Glomerular visceral epithelial cell (primary cell): Measurements from ENCODE around the gene GRAMD2A.

Experiments used
- DNase-seq: peaks from one replicate; pipeline ENCODE4 v3.0.0-alpha.2; 2016; ENCODE audit errors: extremely low spot score

The GRAMD2A gene

GRCh38 chr15:72136170-72137051 lies 61.2 kb downstream of the GRAMD2A start:
- peak; percentile 30 for DNase-seq

- no peak for DNase-seq
These were observed 61.9 kb downstream of the GRAMD2A start for GRCh38 chr15:72135719-72136118.

GRCh38 chr15:72133211-72133610 lies 64.4 kb downstream of the GRAMD2A start:
- no peak for DNase-seq

GRCh38 chr15:72131922-72132321 lies 65.7 kb downstream of the GRAMD2A start:
- no peak for DNase-seq

- no peak for DNase-seq
These were observed 67.3 kb downstream of the GRAMD2A start for GRCh38 chr15:72130272-72130671.

- DNase-seq, result no peak
These were observed 69.2 kb downstream of the GRAMD2A start for GRCh38 chr15:72128359-72128758.

GRCh38 chr15:72127724-72128322 lies 69.8 kb downstream of the GRAMD2A start:
- DNase-seq, result no peak

- no peak for DNase-seq
These were observed 73.4 kb downstream of the GRAMD2A start for GRCh38 chr15:72124218-72124617.

GRCh38 chr15:72118017-72118978 lies 79.3 kb downstream of the GRAMD2A start, which contains the start of the genes MYO9A and SENP8:
TSS of gene MYO9A (minus strand) at chr15:72118150. CDS start at chr15:72046563, 71,587 bp downstream.
TSS of gene SENP8 (plus strand) at chr15:72118403. CDS start at chr15:72139624, 21,221 bp downstream.
- peak; percentile 99 for DNase-seq

GRCh38 chr15:72117486-72118016 lies 80.0 kb downstream of the GRAMD2A start:
- DNase-seq, result peak; percentile 84

GRCh38 chr15:72116731-72117485 lies 80.7 kb downstream of the GRAMD2A start:
- DNase-seq, result peak; percentile 28

- DNase-seq, result no peak
These were observed 84.1 kb downstream of the GRAMD2A start for GRCh38 chr15:72113347-72114031.

- DNase-seq, result no peak
These were observed 84.8 kb downstream of the GRAMD2A start for GRCh38 chr15:72112805-72113204.

- DNase-seq, result no peak
These were observed 85.5 kb downstream of the GRAMD2A start for GRCh38 chr15:72112116-72112515.

- no peak for DNase-seq
These were observed 87.2 kb downstream of the GRAMD2A start for GRCh38 chr15:72110355-72110754.
